C4-2B (cell line): Measurements from ENCODE around the gene SUN5.

ENCODE experiments used
- ZFX ChIP-seq: fragments of 450-650 bp; IDR thresholded peaks from 2 replicates; pipeline ENCODE4 v1.6.1; 2017
- TF ChIP-seq, protein P1 (sequence below): fragments of 450-650 bp; conservative IDR thresholded peaks from 2 replicates; pipeline ENCODE4 v1.5.1; 2017; ENCODE audit warnings: mild to moderate bottlenecking

DNA sequence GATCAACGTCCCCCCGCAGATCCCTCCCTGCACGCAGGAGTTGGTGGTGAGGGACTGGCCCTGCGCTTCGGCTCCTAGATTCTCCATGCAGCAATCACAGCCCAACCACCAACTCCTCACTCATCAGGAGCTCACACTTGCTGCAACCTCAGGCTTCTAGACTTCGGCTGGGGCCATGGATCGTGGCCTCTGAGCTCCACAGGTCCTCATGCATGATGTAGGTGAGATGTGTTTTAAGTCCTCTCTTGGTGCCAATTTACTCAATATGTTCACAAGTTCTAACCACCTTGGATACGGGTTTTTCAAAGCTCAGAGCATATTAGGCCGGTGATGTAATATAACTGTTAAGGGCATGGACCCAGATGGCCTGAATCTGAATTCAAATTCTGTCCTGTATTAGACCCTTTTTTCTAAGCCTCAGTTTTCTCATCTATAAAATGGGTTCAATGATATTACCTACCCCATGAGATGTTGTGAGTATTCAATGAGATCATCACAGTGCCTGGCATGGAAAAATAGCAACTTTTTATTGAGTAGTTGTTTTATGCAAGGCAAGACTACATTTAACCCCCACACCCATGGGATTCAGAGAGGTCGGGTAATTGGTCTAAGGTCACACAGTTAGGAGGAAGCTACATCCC, 31.0 kb downstream of the SUN5 start:
- TF ChIP-seq, protein P1, sequence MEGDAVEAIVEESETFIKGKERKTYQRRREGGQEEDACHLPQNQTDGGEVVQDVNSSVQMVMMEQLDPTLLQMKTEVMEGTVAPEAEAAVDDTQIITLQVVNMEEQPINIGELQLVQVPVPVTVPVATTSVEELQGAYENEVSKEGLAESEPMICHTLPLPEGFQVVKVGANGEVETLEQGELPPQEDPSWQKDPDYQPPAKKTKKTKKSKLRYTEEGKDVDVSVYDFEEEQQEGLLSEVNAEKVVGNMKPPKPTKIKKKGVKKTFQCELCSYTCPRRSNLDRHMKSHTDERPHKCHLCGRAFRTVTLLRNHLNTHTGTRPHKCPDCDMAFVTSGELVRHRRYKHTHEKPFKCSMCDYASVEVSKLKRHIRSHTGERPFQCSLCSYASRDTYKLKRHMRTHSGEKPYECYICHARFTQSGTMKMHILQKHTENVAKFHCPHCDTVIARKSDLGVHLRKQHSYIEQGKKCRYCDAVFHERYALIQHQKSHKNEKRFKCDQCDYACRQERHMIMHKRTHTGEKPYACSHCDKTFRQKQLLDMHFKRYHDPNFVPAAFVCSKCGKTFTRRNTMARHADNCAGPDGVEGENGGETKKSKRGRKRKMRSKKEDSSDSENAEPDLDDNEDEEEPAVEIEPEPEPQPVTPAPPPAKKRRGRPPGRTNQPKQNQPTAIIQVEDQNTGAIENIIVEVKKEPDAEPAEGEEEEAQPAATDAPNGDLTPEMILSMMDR: no peak
- TF ChIP-seq ZFX: no peak
